ENCODE data around the gene PEAR1. TPM values are rescaled to one million over a fixed set of nuclear protein-coding genes. Genes with fewer than 3 reads are reported as not detected.
A peak's percentile ranks its signal among the peaks of the same experiment; 100 is the strongest.

The PEAR1 gene
- total and polyA plus RNA-seq, 2 of the 8 experiments (the other 6 are each of a cell fraction or from before 2014, with no cell fraction given), result 0.63 to 0.71 TPM

DNA sequence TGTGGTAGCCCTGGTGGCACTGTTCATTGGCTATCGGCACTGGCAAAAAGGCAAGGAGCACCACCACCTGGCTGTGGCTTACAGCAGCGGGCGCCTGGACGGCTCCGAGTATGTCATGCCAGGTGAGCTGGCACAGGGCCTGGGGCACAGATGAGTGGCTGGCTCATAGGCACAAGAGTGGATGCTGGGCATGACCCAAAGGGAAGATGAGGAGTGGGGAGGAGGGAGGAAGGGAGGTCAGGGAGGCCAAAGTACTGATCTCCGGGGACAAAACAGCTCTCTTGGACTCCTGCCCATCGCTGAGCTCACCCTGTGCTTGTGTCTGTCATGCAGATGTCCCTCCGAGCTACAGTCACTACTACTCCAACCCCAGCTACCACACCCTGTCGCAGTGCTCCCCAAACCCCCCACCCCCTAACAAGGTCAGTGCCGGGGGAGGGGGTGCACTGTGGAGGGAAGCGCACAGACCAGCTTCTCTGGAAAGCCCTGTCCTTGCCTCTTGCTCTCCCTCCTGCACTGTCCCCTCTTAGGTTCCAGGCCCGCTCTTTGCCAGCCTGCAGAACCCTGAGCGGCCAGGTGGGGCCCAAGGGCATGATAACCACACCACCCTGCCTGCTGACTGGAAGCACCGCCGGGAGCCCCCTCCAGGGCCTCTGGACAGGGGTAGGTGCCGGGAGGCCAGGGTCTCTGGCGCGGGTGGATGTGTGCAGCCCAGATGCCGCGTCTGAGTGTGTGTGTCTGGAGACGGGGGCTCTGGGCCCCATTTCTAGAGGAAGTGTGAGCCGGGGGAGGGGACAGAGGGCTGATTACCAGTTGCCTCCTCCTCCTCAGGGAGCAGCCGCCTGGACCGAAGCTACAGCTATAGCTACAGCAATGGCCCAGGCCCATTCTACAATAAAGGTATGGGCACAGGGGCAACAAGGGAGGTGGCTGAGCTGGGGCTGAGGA lies 19.6 kb downstream of the PEAR1 start:
- Histone ChIP-seq H2BK12ac (ENCODE audit: low read depth, low read length) (peak overlapping the region; percentile 50; the same call in 1 of the 2 replicates), H3K79me1 (ENCODE audit: low read depth, low read length) (no peaks in the 10 kb centered on the region), H2BK120ac (replicated peaks; ENCODE audit: low read depth, low read length) (no peak overlapping the region), H2BK5ac (ENCODE audit: low read depth, low read length) (no peak overlapping the region), H3K9me3 (ENCODE audit: insufficient read depth in 2 of 2, low read depth in 1 of 2, low read length in 1 of 2) (no peaks in the 10 kb centered on the region), H3K14ac (ENCODE audit: insufficient read length) (no peak overlapping the region), H3K23ac (ENCODE audit: insufficient read length) (no peak overlapping the region), H2BK20ac (ENCODE audit: low read length) (no peak overlapping the region; the same call in 1 of the 2 replicates), H3K4me2 (ENCODE audit: insufficient read depth in 1 of 2, low read depth in 2 of 2, low read length in 2 of 2) (peak overlapping the region in 1 of 2 experiments; percentile 33; a peak in 2 of 4 replicates), H4K8ac (ENCODE audit: extremely low read depth, insufficient read depth, low read length) (0 out of 2 replicates have a peak overlapping the region, but pooled peaks have one; percentile 20), H2AK5ac (ENCODE audit: low read depth, low read length) (no peak overlapping the region), H3K4ac (replicated peaks; ENCODE audit: insufficient read length, low read depth, low read length) (no peak overlapping the region), H3K27me3 (replicated peaks in 1 of 4; ENCODE audit: control insufficient read depth in 3 of 4, extremely low read depth in 1 of 4, insufficient read depth in 3 of 4, low read length in 3 of 4) (peaks cover 0 to 20% (median 11%) of the 10 kb centered on the region in 4 experiments; a peak in 6 of 7 replicates), H4K91ac (replicated peaks; ENCODE audit: insufficient read length, low read length) (no peak overlapping the region), H2AFZ (ENCODE audit: low read length) (no peak overlapping the region; the same call in 1 of the 2 replicates), H4K20me1 (replicated peaks in 1 of 2; ENCODE audit: control insufficient read depth in 1 of 2, insufficient read depth in 2 of 2, low read length in 2 of 2) (peaks cover 0 to 6% of the 10 kb centered on the region in 2 experiments), H4K5ac (ENCODE audit: insufficient read length, low read depth, low read length) (no peak overlapping the region), H3K18ac (ENCODE audit: extremely low read depth, low read length) (no peak overlapping the region), H3K27ac (ENCODE audit: low read depth, low read length) (no peak overlapping the region), H3K4me3 (ENCODE audit: extremely low read depth in 1 of 4, insufficient read depth in 2 of 4, low read depth in 3 of 4, low read length in 4 of 4) (no peak overlapping the region), H2BK15ac (ENCODE audit: low read length) (0 out of 2 replicates have a peak overlapping the region, but pooled peaks have one; percentile 61), H3K56ac (replicated peaks; ENCODE audit: insufficient read length, low read depth, low read length) (no peak overlapping the region), H3K79me2 (ENCODE audit: control insufficient read depth in 1 of 2, insufficient read depth in 2 of 2, low read length in 2 of 2) (no peaks in the 10 kb centered on the region), H3K4me1 (replicated peaks in 1 of 4; ENCODE audit: control insufficient read depth in 3 of 4, insufficient read depth in 4 of 4, low read length in 3 of 4) (peaks cover 2 to 12% (median 10%) of the 10 kb centered on the region in 4 experiments), H3K23me2 (ENCODE audit: low read depth, low read length) (peaks cover 3% of the 10 kb centered on the region; the same call in 1 of the 2 replicates), H3K36me3 (ENCODE audit: control insufficient read depth in 2 of 4, insufficient read depth in 4 of 4, low read length in 3 of 4) (no peaks in the 10 kb centered on the region), H3K9ac (replicated peaks in 1 of 4; ENCODE audit: extremely low read depth in 1 of 4, low read depth in 3 of 4, low read length in 3 of 4) (no peak overlapping the region)
- CTCF ChIA-PET (ENCODE audit: partially characterized antibody), result interaction anchor here (0.5 to 4.5 kb wide), 24 partner anchors 9 to 455 kb away, joined by 3 to 25 read pairs (median 5); partner anchors contain the start of gene INSRR
- 66% methylated on average over 23 of the region's 24 CpGs; no CpG with 5 or more reads in 1 of the 2 experiments for WGBS, 2 experiments (ENCODE audit: extremely low coverage in 1 of 2, insufficient coverage in 1 of 2, insufficient read length in 1 of 2, insufficient replicate concordance in 2 of 2, low coverage in 1 of 2, low lambda C conversion rate in 2 of 2, missing lambda C conversion rate in 1 of 2)
- DNase-seq (ENCODE audit: low read depth in 1 of 2, low spot score in 2 of 2) (peak in 1 of 2 experiments; percentile 75), FAIRE-seq (no peak)
- POLR2A ChIA-PET (ENCODE audit: partially characterized antibody), result interaction anchor here (0.8 to 1.2 kb wide), 3 partner anchors 11 to 121 kb away, joined by 3 read pairs; no protein-coding TSS in a partner anchor
- TF ChIP-seq HDAC6 (IDR thresholded peaks at IDR 0.05; ENCODE audit: low read depth, low read length), result no peak
- TF ChIP-seq, protein P1, sequence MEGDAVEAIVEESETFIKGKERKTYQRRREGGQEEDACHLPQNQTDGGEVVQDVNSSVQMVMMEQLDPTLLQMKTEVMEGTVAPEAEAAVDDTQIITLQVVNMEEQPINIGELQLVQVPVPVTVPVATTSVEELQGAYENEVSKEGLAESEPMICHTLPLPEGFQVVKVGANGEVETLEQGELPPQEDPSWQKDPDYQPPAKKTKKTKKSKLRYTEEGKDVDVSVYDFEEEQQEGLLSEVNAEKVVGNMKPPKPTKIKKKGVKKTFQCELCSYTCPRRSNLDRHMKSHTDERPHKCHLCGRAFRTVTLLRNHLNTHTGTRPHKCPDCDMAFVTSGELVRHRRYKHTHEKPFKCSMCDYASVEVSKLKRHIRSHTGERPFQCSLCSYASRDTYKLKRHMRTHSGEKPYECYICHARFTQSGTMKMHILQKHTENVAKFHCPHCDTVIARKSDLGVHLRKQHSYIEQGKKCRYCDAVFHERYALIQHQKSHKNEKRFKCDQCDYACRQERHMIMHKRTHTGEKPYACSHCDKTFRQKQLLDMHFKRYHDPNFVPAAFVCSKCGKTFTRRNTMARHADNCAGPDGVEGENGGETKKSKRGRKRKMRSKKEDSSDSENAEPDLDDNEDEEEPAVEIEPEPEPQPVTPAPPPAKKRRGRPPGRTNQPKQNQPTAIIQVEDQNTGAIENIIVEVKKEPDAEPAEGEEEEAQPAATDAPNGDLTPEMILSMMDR (IDR thresholded peaks at IDR 0.05; ENCODE audit: control extremely low read depth in 1 of 3, insufficient read depth in 1 of 3, low read depth in 1 of 3, low read length in 3 of 3), result peak in 2 of 3 experiments; percentile 38 to 56; a peak in 3 of 4 replicates
